GM12878 (cell line): ENCODE measurements around the gene CXorf38. TPM values are rescaled to one million over a fixed set of nuclear protein-coding genes. Genes with fewer than 3 reads are reported as not detected.

ENCODE experiments used
- ATF7 ChIP-seq: fragments of 450-650 bp; IDR thresholded peaks from 2 replicates; pipeline ENCODE4 v1.6.1; 2016; ENCODE audit warnings: low read depth, mild to moderate bottlenecking
- CBFB ChIP-seq: IDR thresholded peaks from 2 replicates; pipeline ENCODE4 v1.6.1; 2016; ENCODE audit warnings: antibody characterized with exemption, low read depth
- CBX5 ChIP-seq: sonication (generic); IDR thresholded peaks from 2 replicates; pipeline ENCODE4 v1.6.1; 2016; ENCODE audit warnings: low read depth, moderate library complexity, mild to moderate bottlenecking, inconsistent platforms
- CHD1 ChIP-seq: IDR thresholded peaks from 2 replicates; pipeline ENCODE4 v1.6.1; 2012; ENCODE audit warnings: low read depth, low read length, improper control_type of control experiment
- CREM ChIP-seq: IDR thresholded peaks from 2 replicates; pipeline ENCODE4 v1.6.1; 2014; ENCODE audit warnings: antibody characterized with exemption, low read depth
- GATAD2B ChIP-seq: fragments of 450-650 bp; conservative IDR thresholded peaks from 2 replicates; pipeline ENCODE4 v1.6.1; 2017; ENCODE audit warnings: low read depth, mild to moderate bottlenecking, moderate library complexity
- IKZF1 ChIP-seq: fragments of 450-650 bp; conservative IDR thresholded peaks from 2 replicates; pipeline ENCODE4 v1.6.1; 2017; ENCODE audit warnings: antibody characterized with exemption, mild to moderate bottlenecking
- JUND ChIP-seq: IDR thresholded peaks from 2 replicates; pipeline ENCODE4 v1.6.1; 2012; ENCODE audit warnings: low read depth, mild to moderate bottlenecking, low read length, improper control_type of control experiment, moderate library complexity
- MYC ChIP-seq: IDR thresholded peaks from 2 replicates; pipeline ENCODE4 v1.6.1; 2011; ENCODE audit warnings: mild to moderate bottlenecking, low read length, moderate library complexity, inconsistent platforms; ENCODE audit not compliant: insufficient read depth, insufficient replicate concordance, insufficient read length, severe bottlenecking
- NR2C1 ChIP-seq: fragments of 450-650 bp; IDR thresholded peaks from 2 replicates; pipeline ENCODE4 v1.6.1; 2017; ENCODE audit warnings: antibody characterized with exemption, mild to moderate bottlenecking, moderate library complexity
- PAX5 ChIP-seq: IDR thresholded peaks from 2 replicates; pipeline ENCODE4 v1.6.1; 2011; ENCODE audit warnings: low read depth, low read length, borderline replicate concordance
- RUNX3 ChIP-seq: IDR thresholded peaks from 2 replicates; pipeline ENCODE4 v1.6.1; 2012; ENCODE audit warnings: low read length, inconsistent platforms
- SIN3A ChIP-seq: IDR thresholded peaks from 2 replicates; pipeline ENCODE4 v1.6.1; 2012; ENCODE audit warnings: low read depth, low read length, improper control_type of control experiment
- SPI1 ChIP-seq: IDR thresholded peaks from 2 replicates; pipeline ENCODE4 v1.6.1; 2011; ENCODE audit warnings: low read depth, mild to moderate bottlenecking, low read length, moderate library complexity, borderline replicate concordance; ENCODE audit not compliant: insufficient read depth
- TBL1XR1 ChIP-seq: IDR thresholded peaks from 2 replicates; pipeline ENCODE4 v1.6.1; 2012; ENCODE audit warnings: low read depth, low read length, improper control_type of control experiment
- TCF3 ChIP-seq: IDR thresholded peaks from 2 replicates; pipeline ENCODE4 v1.6.1; 2012; ENCODE audit warnings: low read depth, mild to moderate bottlenecking, low read length, borderline replicate concordance; ENCODE audit not compliant: insufficient read depth
- ZBTB33 ChIP-seq: fragments of 450-650 bp; IDR thresholded peaks from 2 replicates; pipeline ENCODE4 v1.6.1; 2017; ENCODE audit warnings: mild to moderate bottlenecking
- ZNF217 ChIP-seq: fragments of 450-650 bp; IDR thresholded peaks from 2 replicates; pipeline ENCODE4 v1.6.1; 2017; ENCODE audit warnings: antibody characterized with exemption, mild to moderate bottlenecking
- polyA plus RNA-seq, 11 experiments: library from polyadenylated mRNA; depleted of rRNA in 4 of 11; unstranded in 6 of 11; stranded (reverse) in 5 of 11; fragments of >200 nt; fragmentation: Nextera tagmentation in 4 of 11; fragmentation: Illumina TruSeq in 1 of 11; extraction: Ambion mirVana in 4 of 11; extraction: Trizol in 1 of 11; gene quantifications; 1 replicate in 1 of 11; 2 replicates in 10 of 11; pipeline versions ENCODE4 v1.2.1 to v1.2.3, GENCODE V29; 2011 to 2016; ENCODE audit warnings: inconsistent platforms in 2 of 11, missing spikeins in 2 of 11, low read depth in 1 of 11
- total RNA-seq, 4 experiments: library from RNA; depleted of rRNA in 3 of 4; stranded (reverse); fragments of >200 nt in 3 of 4; fragmentation: Illumina TruSeq in 1 of 4; extraction: Trizol in 1 of 4; gene quantifications; 2 replicates each; pipeline versions ENCODE4 v1.2.1 to v1.2.3, GENCODE V29; 2013 to 2021
- TF ChIP-seq, protein P1 (sequence below): fragments of 450-650 bp; IDR thresholded peaks from 2 replicates; pipeline ENCODE4 v1.6.1; 2017; ENCODE audit warnings: mild to moderate bottlenecking, moderate library complexity
- TF ChIP-seq, protein P2 (sequence below): fragments of 450-650 bp; IDR thresholded peaks from 2 replicates; pipeline ENCODE4 v1.6.1; 2016; ENCODE audit warnings: mild to moderate bottlenecking
- TF ChIP-seq, protein P3 (sequence below): IDR thresholded peaks from 2 replicates; pipeline ENCODE4 v1.6.1; 2011; ENCODE audit warnings: low read depth, low read length, improper control_type of control experiment, borderline replicate concordance
- TF ChIP-seq, protein P4 (sequence below): IDR thresholded peaks from 2 replicates; pipeline ENCODE4 v1.6.1; 2011; ENCODE audit warnings: low read depth, mild to moderate bottlenecking, low read length, moderate library complexity, borderline replicate concordance; ENCODE audit errors: extremely low read depth

Gene CXorf38
- total and polyA plus RNA-seq, 10 of the 15 experiments (the other 5 are each of a cell fraction or from before 2014, with no cell fraction given) = 2.2 to 50.1 (median 18.8) TPM

- TF ChIP-seq JUND = no peak
- TF ChIP-seq ATF7 = peak; percentile 35; the same call in 1 of the 2 replicates
- TF ChIP-seq PAX5 = no peak
- TF ChIP-seq, protein P1, sequence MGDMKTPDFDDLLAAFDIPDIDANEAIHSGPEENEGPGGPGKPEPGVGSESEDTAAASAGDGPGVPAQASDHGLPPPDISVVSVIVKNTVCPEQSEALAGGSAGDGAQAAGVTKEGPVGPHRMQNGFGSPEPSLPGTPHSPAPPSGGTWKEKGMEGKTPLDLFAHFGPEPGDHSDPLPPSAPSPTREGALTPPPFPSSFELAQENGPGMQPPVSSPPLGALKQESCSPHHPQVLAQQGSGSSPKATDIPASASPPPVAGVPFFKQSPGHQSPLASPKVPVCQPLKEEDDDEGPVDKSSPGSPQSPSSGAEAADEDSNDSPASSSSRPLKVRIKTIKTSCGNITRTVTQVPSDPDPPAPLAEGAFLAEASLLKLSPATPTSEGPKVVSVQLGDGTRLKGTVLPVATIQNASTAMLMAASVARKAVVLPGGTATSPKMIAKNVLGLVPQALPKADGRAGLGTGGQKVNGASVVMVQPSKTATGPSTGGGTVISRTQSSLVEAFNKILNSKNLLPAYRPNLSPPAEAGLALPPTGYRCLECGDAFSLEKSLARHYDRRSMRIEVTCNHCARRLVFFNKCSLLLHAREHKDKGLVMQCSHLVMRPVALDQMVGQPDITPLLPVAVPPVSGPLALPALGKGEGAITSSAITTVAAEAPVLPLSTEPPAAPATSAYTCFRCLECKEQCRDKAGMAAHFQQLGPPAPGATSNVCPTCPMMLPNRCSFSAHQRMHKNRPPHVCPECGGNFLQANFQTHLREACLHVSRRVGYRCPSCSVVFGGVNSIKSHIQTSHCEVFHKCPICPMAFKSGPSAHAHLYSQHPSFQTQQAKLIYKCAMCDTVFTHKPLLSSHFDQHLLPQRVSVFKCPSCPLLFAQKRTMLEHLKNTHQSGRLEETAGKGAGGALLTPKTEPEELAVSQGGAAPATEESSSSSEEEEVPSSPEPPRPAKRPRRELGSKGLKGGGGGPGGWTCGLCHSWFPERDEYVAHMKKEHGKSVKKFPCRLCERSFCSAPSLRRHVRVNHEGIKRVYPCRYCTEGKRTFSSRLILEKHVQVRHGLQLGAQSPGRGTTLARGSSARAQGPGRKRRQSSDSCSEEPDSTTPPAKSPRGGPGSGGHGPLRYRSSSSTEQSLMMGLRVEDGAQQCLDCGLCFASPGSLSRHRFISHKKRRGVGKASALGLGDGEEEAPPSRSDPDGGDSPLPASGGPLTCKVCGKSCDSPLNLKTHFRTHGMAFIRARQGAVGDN = no peak
- TF ChIP-seq, protein P2, sequence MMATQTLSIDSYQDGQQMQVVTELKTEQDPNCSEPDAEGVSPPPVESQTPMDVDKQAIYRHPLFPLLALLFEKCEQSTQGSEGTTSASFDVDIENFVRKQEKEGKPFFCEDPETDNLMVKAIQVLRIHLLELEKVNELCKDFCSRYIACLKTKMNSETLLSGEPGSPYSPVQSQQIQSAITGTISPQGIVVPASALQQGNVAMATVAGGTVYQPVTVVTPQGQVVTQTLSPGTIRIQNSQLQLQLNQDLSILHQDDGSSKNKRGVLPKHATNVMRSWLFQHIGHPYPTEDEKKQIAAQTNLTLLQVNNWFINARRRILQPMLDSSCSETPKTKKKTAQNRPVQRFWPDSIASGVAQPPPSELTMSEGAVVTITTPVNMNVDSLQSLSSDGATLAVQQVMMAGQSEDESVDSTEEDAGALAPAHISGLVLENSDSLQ = peak; percentile 98
- TF ChIP-seq CBX5 = no peak
- TF ChIP-seq, protein P3, sequence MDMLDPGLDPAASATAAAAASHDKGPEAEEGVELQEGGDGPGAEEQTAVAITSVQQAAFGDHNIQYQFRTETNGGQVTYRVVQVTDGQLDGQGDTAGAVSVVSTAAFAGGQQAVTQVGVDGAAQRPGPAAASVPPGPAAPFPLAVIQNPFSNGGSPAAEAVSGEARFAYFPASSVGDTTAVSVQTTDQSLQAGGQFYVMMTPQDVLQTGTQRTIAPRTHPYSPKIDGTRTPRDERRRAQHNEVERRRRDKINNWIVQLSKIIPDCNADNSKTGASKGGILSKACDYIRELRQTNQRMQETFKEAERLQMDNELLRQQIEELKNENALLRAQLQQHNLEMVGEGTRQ = no peak; the same call in 1 of the 2 replicates
- TF ChIP-seq TCF3 = no peak
- TF ChIP-seq CBFB = no peak
- TF ChIP-seq GATAD2B = no peak
- TF ChIP-seq ZNF217 = no peak
- TF ChIP-seq IKZF1 = 0 out of 2 replicates have a peak, but pooled peaks have one; percentile 28
- TF ChIP-seq RUNX3 = no peak
- TF ChIP-seq NR2C1 = peak; percentile 52; the same call in 1 of the 2 replicates
- no peak for TF ChIP-seq SIN3A
- TF ChIP-seq, protein P4, sequence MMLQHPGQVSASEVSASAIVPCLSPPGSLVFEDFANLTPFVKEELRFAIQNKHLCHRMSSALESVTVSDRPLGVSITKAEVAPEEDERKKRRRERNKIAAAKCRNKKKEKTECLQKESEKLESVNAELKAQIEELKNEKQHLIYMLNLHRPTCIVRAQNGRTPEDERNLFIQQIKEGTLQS = no peak
- no peak for TF ChIP-seq SPI1
- TF ChIP-seq MYC = no peak
- no peak for TF ChIP-seq TBL1XR1
- peak; percentile 89 for TF ChIP-seq CREM
- 0 out of 2 replicates have a peak, but pooled peaks have one; percentile 36 for TF ChIP-seq CHD1
- TF ChIP-seq ZBTB33 = no peak
Observed at GRCh38 chrX:40580537-40581335, 66.6 kb downstream of the CXorf38 start, which contains the start of gene ATP6AP2 (continued).
